Smooth muscle cell of the brain vasculature (primary cell): Measurements from ENCODE around the gene SLC24A2.

Source experiments
- DNase-seq: peaks from one replicate; pipeline ENCODE4 v3.0.0-alpha.2; 2012; ENCODE audit warnings: low read depth, low spot score

The SLC24A2 gene

DNA sequence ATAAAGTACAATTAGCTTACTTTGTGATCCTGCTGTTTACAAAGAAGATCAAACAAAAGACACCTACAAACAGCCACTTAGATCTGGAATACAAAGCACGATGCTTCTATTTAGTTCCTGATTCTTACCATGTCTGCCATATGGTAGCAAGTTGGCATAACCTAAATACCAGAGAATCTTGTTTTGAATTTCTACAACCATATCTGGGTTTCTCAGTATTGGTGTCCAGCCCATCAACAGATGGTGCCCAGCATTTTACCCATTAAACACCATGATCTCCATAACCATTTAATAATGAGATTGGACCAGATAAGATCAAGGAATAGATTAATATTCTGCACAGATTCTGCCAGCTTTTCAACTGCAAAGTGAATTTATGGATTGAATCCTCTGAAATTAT lies 29.8 kb downstream of the SLC24A2 start:
- DNase-seq = no peak

DNA sequence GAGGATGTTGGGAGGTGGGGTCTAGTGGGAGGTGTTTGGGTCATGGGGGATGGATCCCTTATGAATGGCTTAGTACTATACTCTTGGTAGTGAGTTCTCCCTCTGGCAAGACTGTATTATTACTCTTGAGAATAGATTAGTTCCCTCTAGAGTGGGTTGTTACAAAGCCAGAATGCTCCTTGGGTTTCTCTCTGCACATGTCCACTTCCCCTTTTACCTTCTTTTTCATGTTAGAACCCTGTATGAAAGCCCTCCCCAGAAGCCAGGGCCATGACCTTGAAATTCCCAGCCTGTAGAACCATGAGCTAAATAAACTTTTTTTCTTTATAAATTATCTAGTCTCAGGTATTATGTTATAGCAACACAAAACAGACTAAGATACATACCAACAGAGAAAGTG lies 31.1 kb downstream of the SLC24A2 start:
- no peak for DNase-seq

DNA sequence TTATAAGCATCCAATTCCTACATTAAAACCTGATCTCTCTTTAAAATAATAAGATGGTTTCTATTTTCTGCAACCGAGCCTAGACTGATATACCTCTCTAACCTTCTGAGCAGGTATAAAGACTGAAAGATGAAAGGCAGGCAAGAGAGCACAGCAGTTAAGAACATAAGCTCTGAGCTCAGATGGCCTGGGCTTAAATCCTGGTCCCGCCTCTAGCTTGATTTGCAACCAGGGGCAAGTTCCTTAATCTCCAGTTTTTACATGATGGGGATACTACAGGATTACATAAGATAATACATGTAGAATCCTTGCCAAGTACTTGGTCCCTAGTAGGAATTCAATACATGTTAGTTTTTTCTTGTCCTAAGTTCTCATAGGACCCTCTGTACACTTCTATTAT lies 33.9 kb downstream of the SLC24A2 start:
- no peak for DNase-seq

DNA sequence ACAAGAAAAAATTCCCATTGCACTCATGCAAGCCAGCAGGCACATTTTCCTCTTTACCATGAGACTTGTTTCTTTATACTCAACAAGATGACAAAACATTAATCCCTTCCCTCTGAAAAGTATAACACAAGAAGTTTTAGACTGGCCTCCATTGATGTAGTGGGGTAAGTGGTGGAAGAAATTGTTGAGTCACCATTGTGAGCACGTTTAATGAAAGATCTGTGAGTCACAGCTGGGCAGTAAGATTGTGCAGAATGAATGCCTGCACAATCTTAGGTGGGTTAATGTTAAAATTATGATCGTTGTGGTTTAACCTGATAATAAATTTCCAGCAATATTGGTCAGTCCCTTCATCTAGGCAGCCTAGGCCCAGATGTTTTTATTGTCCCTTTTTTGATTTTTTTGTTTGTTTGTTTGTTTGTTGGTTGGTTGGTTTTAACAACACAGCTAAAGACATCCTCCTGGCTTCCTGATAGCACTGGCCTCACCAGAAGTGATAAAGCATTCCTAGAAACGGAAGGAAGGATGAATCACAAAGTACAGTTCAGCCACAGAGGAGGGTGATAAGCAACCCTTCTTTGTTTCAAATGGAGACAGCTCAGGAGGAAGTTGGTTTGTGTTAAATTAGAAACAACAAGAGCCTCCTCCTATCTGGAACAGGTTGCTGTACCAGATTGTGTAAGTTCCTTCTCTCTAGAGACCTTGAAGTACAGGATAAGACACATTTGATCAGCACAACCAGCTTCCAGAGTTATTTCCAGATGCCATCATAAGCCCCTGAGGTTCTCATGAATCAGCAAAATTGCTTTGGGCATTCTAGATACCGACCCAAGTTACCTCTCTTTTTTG lies 40.3 kb downstream of the SLC24A2 start:
- no peak for DNase-seq

DNA sequence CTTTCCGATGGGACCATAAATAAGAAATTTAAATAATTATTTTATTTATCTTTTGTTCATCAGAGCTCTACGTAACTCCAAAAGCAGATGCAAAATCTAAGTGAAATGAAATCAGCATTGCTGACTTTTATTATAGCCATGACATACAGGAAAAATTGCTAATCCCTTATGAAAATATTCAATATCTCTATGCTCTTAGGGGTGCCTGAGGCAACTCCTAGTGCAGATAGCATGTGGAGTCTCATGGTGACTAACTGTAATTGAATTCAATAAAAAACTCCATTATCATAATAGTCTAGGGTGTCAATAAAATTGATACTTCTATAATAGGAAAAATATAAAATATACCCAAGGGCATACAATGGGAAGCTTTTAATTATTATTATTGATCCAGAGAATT lies 42.6 kb downstream of the SLC24A2 start:
- no peak for DNase-seq

DNA sequence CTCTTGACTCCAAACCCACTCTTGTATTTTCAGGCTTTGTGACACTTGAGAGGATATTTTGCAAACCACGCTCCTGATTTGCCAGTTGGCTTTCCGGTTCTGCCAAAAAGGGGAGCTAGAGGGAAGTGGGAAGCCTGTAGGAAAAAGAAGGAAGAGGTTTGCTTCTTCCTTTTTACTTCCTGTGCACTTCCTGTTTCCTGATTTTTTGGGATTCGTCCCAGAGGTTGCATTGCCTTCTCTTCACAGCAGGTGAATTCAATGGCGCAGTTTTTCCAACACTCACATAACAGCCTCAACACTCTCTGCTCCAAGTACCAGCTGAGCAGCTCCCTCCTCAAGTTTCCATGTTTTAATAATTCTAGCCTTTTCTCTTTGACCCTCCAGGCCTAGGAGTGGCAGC lies 47.7 kb downstream of the SLC24A2 start:
- DNase-seq = no peak
